Left colon (tissue), 2 donors: Measurements from ENCODE around the gene PHOX2B. TPM values are rescaled to one million over a fixed set of nuclear protein-coding genes. Genes with fewer than 3 reads are reported as not detected.

Experiments used
- ATAC-seq: fragments of 200-7000 bp; cut with Tn5 transposase; one replicate; pipeline ENCODE4 v1.9.1; 2020; ENCODE audit warnings: mild to moderate bottlenecking, moderate library complexity
- DNase-seq, 2 donors: peaks; one replicate each; pipeline ENCODE4 v3.0.0-alpha.2; 2020
- intact Hi-C, 2 donors: fragments of 100-400 bp; cut with DNase I in 1 of 2; cut with micrococcal nuclease in 1 of 2; formaldehyde crosslinking; loops; one replicate each; pipeline versions ENCODE4 v1.11.2 to v1.14.0; 2022; cut with DNase I, micrococcal nuclease
- long read RNA-seq: library from polyadenylated mRNA; unstranded; transcript quantifications from one replicate; pipeline ENCODE4 v2.0.0, GENCODE V29; 2021
- total RNA-seq, 2 donors: library from RNA; stranded (reverse); fragmentation: NEBNext Ultra II Directional; extraction: Animal tissue kit (Norgen Biotek cat#: 25700); gene quantifications; one replicate each; pipeline ENCODE4 v1.2.1, GENCODE V29; 2021
- donor health status: DM: no; HTN: no; CAD: no.
- donor health status: DM: yes; HTN: yes; CAD: no.

PHOX2B gene
- under 1 TPM; 0.09 to 0.73 TPM for total RNA-seq
- long read RNA-seq, result 0 reads

- DNase-seq (no peak), ATAC-seq (no peak)
- intact Hi-C loops, result no loop called here
These were observed at the start of gene PHOX2B for GRCh38 chr4:41748571-41749475. Gene PHOX2B (minus strand): TSS chr4:41748725. CDS start chr4:41748610, 115 bp downstream.

GRCh38 chr4:41797260-41797659, 48.7 kb upstream of the PHOX2B start:
- DNase-seq (no peak), ATAC-seq (no peak)

DNA sequence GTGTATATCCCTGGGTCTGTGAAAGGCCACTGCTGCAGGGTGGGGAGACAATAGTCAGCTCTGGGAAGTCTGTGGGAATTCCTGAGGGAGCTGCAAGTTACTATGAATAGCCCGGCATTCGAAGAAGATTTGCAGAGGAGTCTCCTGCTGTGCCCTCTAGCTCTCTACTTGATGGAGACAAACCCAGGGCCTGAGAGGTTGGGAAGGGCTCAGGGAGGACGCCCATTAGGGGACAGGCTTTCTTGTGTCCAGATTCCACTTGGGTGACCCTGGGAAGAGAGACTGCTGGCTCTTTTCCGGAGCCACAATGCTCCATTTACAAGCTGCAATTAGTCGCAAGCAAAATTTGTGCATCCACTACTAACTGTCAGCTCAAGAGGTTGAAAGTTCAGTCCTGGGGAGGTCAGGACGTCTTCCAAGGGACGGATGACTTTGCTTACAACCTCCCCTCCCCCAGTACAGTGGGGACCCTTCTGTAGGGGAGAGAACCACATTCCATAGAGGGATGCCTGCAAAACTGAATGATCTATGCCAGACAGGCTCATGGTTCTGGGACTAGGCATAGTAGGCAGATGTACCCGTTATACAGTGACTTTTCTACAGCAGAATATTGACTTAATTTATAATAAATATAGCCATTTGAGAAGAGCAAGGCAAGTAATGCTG, 48.2 kb upstream of the PHOX2B start:
- no peak for ATAC-seq
- intact Hi-C loops, result no loop called here
- DNase-seq, result no peak

More at GRCh38 chr4:41797260-41797659, 48.7 kb upstream of the PHOX2B start:
- intact Hi-C loops, result no loop called here

DNA sequence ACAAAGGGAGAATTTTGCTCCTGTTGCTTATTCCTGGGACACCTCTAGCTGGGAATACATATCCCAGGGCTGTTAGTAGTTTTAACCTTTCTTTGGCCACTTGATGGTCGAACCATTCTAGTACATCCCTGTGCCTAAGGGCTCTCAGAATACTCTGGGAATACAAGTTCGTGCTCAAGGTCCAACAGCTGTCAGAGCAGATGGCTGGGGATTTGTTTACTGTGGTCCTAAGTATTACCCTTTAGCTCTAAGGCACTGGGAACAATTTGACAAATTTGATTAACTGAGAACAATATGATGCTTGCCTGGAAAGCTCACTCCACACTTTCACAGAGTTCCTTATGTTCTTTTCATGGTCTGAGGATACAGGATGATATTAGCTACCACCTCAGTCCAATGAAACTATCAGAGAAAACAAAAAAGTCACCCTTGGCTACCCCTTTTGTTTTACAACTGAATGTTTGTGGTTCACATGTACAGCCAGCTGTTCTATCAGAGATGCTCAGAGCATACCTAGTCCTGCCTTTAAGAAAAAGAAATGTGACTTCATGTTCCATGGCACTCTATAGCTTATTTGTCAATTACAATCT, 47.4 kb upstream of the PHOX2B start:
- ATAC-seq, result no peak
- intact Hi-C loops, result no loop called here
- DNase-seq, result no peak

GRCh38 chr4:41792166-41792565, 43.6 kb upstream of the PHOX2B start:
- ATAC-seq, result no peak
- DNase-seq, result no peak
- intact Hi-C loops, result no loop called here

- intact Hi-C loops, result no loop called here
- ATAC-seq (no peak), DNase-seq (no peak)
These were observed 43.0 kb upstream of the PHOX2B start for GRCh38 chr4:41791557-41791956.

DNA sequence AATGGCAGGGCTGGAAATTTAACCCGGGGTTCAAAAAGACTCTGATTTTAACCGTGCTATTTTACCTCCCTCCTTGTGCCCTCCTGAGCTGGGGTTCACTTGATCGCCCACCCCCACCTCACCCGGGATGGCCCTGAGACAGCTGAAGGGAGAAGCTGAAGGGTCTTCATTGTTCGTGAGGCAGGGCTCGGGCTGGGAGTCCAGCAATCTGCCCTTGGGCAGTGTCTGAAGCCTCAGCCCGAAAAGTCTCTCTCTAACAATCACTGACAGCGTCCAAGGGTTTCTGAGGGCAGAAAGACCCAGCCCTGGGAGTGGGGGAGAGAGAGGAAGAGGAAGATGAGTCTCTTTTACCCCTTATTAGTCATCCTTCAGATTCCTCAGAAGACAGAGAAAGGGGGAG, 39.4 kb upstream of the PHOX2B start:
- ATAC-seq (no peak), DNase-seq (no peak)
- intact Hi-C loops, result no loop called here

DNA sequence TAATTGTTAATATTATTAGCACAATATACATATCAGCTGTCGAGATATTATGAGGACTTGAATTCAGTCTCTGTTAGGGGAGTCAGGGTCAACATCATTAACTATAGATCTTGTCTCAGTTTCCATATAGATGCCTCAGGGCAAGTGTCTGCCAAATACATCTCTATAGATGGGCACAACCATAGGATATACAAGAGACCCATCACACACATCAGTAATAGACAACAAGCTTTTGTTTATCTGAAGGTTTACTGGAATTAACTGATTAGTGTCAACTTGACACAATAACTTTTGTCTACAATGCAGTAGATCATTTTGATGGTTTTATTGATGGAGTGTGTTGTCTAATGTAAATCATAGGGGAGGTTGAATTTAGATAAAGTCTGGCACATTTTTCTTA, 37.1 kb upstream of the PHOX2B start:
- DNase-seq, result no peak
- ATAC-seq, result no peak
- intact Hi-C loops, result no loop called here

DNA sequence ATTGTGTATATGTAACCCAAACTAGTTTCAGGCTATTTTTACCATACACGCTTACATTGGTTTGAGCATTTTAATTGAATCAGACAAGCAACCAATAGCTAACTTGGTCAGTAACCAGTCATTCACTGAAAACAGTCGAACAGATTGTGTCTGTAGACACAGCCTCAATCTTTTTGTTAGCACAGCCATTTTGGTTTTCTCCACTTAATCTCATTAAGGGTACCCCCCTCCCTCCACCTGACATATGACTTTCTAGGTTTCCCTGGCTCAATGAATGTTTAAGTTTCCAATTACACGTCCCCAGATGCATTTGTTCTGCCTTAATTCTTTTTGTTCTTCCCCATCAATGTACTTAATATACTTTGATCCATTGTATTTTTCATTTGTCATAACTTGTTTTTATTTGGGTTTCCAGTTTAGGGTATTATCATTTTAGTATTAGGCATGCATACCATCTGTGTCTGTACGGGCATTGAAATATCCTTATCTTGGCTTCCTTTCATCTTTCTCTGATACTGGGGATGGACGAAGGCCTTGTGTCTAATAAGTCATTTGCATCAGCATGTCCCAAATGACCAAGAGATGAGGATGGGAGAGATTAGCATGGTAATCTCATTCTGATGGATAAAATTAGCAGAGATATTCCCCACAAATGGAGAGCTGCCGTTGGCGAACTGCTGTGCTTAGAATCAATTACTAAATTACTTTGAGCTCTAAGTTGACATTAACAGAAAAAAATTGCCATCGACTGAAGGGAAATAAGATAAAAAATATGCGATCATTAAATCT, 35.9 kb upstream of the PHOX2B start:
- DNase-seq (no peak), ATAC-seq (no peak)
- intact Hi-C loops, result no loop called here

DNA sequence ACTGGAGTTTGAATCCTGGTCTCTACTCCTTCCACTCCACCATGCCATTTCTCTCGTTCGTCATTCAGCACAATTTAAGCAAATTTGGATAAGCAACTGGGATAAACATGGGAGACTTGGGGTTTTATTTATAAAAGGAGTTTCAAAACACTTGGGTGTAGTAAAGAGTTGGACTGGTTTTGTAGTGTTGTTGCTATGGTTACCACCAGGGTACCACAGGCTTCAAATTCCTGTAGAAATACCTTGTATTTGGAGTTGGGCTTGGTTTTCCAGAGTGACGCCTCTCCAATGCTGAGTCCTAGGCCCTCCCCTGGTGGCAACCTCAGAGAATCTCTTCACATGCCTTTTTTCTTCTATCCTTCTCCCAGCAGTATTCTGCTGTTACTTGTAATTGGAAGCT, 27.9 kb upstream of the PHOX2B start:
- no peak for DNase-seq
- intact Hi-C loops, result no loop called here
- no peak for ATAC-seq

DNA sequence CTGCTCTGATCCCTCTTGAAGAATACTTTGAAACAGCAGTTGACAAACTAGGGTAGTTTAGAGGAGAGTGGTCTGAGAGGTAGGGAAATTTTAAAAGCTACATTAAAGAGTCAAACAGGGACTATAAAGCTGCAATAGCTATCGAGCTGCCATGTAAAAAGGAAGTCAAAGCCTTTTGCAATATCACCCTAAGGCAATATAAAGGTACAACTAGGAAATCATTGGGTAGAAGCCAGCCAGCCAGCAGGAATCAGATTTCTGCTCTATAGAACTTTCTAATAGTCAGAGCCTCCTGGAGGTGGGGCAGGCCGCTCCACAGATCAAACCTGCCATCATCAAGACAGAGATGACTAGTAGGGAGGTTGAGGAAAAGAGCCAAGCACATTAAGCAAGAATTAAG, 15.2 kb upstream of the PHOX2B start:
- ATAC-seq (no peak), DNase-seq (no peak)
- intact Hi-C loops, result no loop called here

- ATAC-seq (no peak), DNase-seq (no peak)
- intact Hi-C loops, result no loop called here
These were observed 10.4 kb upstream of the PHOX2B start for GRCh38 chr4:41758884-41759283.

- DNase-seq (no peak), ATAC-seq (no peak)
- intact Hi-C loops, result no loop called here
These were observed 9.1 kb upstream of the PHOX2B start for GRCh38 chr4:41757521-41758156.

DNA sequence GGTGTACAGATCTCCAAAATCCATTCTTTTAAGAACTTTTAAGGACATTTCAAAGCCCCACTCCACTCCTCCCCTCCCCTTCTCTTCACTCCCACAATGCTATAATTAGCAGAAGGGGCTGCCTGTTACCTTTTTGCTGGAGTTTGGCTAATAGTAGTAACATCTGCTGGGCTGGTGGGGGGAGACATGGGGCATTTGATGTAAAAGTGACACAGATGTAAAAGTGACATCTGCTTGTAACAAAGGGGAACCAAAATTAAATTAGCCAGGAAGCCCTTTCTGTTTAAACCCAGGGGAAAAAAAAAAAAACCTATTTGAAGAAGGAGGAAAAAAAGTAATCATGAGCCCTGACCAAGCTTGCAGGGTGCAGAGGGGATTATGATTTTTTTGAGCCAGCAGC, 5.4 kb upstream of the PHOX2B start:
- intact Hi-C loops, result no loop called here
- no peak for ATAC-seq

DNA sequence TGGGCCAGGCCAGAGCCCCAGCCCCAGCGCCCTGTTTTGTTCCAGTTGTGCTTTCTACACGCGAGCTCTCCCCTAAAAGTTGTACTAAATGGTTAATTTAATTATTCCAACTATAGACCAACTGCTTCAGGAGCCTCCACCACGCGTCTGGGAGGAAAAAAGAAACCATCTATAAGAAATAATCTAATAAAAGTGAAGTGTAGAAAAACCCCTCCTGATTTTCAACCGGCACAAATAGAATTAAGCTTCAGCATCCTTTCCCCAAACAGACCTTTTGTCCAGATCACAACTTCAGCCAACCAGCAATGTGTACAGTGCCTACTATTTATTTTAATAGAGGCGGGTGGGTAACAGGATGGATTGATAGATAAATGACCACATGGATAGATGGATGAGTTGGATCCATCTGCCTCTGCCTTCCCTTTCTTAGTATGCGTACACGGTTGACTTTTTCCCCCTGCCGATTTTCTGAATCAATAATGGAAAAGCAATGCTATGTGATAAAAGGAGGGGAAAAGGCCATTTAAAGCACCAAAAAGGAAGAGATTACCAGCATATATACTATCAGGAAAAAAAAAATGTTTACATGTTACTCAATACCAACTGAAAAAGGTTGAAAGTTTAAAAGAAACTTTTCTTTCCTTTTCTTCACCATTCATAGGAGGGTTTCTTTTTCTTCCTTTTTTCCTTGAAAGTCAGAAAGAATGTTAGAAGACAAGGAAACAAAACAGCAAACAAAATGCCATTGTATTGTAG, 3.7 kb upstream of the PHOX2B start:
- DNase-seq (no peak), ATAC-seq (no peak)
- intact Hi-C loops, result no loop called here

More for the DNA sequence above, 5.4 kb upstream of the PHOX2B start:
- DNase-seq, result no peak

- no peak for DNase-seq
- no peak for ATAC-seq
- intact Hi-C loops, result no loop called here
These were observed 3.0 kb upstream of the PHOX2B start for GRCh38 chr4:41751449-41752061.

DNA sequence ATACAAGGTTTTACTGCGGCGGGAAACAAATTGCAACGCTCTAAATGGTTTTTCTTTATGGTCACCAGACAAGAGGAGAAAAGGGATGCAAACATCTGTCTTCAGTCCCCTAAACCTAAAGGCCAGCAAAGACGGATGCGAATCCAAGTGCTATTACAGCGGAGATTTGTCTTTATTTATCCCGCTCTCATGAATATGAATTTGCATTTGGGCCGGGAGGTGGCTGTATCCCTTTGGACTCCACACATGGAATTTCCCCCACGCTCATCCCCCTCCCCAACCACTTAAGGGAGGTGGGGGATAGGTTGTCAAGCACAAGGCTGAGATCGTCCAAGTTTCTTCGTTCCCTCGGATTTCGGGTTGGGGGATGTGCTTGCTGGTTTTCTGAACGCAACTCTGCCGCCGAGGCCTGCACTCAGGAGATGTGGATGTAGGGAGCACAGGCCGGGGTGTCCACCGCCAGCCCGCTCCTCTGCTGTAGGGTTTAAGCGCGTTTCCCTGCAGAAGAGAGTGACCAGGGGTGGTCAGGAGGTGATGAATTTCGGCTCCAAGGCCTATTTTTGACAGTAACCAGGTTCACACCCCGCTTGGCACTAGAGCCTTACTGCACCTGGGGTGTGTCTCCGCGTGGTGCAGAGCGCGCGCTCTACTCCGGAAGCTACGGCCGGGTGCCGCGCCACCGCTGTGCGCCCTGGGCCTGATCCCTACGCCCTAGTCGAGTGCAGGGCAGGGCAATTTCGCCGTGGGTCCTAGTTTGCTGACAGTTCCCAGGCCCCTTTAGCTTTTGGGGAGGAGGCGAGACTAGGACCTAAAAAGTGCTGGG, 2.3 kb upstream of the PHOX2B start:
- DNase-seq (no peak), ATAC-seq (peak; percentile 40)
- intact Hi-C loops, result no loop called here
